ENCODE data around the gene TAAR1.

TAAR1 gene

GRCh38 chr6:132614554-132614953 lies 44.4 kb downstream of the TAAR1 start:
- Histone ChIP-seq H3K9ac (no peak overlapping the region), H2AFZ (ENCODE audit: low read depth) (no peak overlapping the region), H3K4me2 (no peak overlapping the region), H3K79me2 (ENCODE audit: insufficient read depth, low read depth) (no peaks in the 10 kb centered on the region), H3K4me3 (IDR thresholded peaks at IDR 0.05; ENCODE audit: insufficient read depth, low read depth, low read length) (no peak overlapping the region), H3K4me1 (ENCODE audit: low read depth, poor library complexity, severe bottlenecking) (no peaks in the 10 kb centered on the region), H4K20me1 (ENCODE audit: insufficient read depth) (no peaks in the 10 kb centered on the region), H3K27ac (no peak overlapping the region), H3K27me3 (ENCODE audit: insufficient read depth, low read depth) (no peaks in the 10 kb centered on the region), H3K36me3 (ENCODE audit: insufficient read depth) (no peaks in the 10 kb centered on the region)
- TF ChIP-seq, protein P1, sequence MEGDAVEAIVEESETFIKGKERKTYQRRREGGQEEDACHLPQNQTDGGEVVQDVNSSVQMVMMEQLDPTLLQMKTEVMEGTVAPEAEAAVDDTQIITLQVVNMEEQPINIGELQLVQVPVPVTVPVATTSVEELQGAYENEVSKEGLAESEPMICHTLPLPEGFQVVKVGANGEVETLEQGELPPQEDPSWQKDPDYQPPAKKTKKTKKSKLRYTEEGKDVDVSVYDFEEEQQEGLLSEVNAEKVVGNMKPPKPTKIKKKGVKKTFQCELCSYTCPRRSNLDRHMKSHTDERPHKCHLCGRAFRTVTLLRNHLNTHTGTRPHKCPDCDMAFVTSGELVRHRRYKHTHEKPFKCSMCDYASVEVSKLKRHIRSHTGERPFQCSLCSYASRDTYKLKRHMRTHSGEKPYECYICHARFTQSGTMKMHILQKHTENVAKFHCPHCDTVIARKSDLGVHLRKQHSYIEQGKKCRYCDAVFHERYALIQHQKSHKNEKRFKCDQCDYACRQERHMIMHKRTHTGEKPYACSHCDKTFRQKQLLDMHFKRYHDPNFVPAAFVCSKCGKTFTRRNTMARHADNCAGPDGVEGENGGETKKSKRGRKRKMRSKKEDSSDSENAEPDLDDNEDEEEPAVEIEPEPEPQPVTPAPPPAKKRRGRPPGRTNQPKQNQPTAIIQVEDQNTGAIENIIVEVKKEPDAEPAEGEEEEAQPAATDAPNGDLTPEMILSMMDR (conservative IDR thresholded peaks at IDR 0.05; ENCODE audit: low read depth, low read length), result no peak

GRCh38 chr6:132612449-132613108 lies 46.4 kb downstream of the TAAR1 start:
- TF ChIP-seq, protein P1 (conservative IDR thresholded peaks at IDR 0.05; ENCODE audit: low read depth, low read length), result no peak
- Histone ChIP-seq H3K27me3 (ENCODE audit: insufficient read depth, low read depth) (no peaks in the 10 kb centered on the region), H3K4me1 (ENCODE audit: low read depth, poor library complexity, severe bottlenecking) (no peaks in the 10 kb centered on the region), H3K4me3 (IDR thresholded peaks at IDR 0.05; ENCODE audit: insufficient read depth, low read depth, low read length) (no peak overlapping the region), H2AFZ (ENCODE audit: low read depth) (no peak overlapping the region), H3K36me3 (ENCODE audit: insufficient read depth) (no peaks in the 10 kb centered on the region), H3K27ac (no peak overlapping the region), H3K4me2 (no peak overlapping the region), H3K79me2 (ENCODE audit: insufficient read depth, low read depth) (no peaks in the 10 kb centered on the region), H3K9ac (no peak overlapping the region), H4K20me1 (ENCODE audit: insufficient read depth) (no peaks in the 10 kb centered on the region)

DNA sequence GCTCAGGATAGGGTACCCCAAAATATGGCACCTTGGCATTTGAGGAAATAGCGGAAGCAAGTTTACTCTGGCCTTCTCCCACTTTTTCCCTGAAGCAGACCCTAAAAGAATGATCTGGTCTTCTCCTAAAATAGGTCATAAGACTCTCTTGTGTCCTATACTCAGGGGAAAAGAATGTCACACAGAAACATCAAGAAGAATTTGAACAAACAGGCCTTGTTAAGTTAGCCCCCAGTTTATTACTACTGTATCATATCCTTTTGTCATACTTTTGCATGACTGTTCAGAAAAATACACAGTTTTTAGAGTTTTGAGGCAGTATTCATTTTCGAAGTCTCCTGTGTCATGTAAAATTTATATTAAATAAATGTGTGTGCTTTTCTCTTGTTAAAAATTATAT lies 47.4 kb downstream of the TAAR1 start:
- no peak overlapping the region for H2AFZ ChIP-seq (ENCODE audit: low read depth)
- H3K4me1 ChIP-seq (ENCODE audit: low read depth, poor library complexity, severe bottlenecking), result no peaks in the 10 kb centered on the region
- no peak overlapping the region for H3K9ac ChIP-seq
- H3K4me2 ChIP-seq, result no peak overlapping the region
- no peaks in the 10 kb centered on the region for H3K36me3 ChIP-seq (ENCODE audit: insufficient read depth)
- no peak overlapping the region for H3K4me3 ChIP-seq (IDR thresholded peaks at IDR 0.05; ENCODE audit: insufficient read depth, low read depth, low read length)
- H3K27ac ChIP-seq, result no peak overlapping the region
- no peaks in the 10 kb centered on the region for H4K20me1 ChIP-seq (ENCODE audit: insufficient read depth)
- TF ChIP-seq, protein P1 (conservative IDR thresholded peaks at IDR 0.05; ENCODE audit: low read depth, low read length), result no peak
- no peaks in the 10 kb centered on the region for H3K79me2 ChIP-seq (ENCODE audit: insufficient read depth, low read depth)
- H3K27me3 ChIP-seq (ENCODE audit: insufficient read depth, low read depth), result no peaks in the 10 kb centered on the region

DNA sequence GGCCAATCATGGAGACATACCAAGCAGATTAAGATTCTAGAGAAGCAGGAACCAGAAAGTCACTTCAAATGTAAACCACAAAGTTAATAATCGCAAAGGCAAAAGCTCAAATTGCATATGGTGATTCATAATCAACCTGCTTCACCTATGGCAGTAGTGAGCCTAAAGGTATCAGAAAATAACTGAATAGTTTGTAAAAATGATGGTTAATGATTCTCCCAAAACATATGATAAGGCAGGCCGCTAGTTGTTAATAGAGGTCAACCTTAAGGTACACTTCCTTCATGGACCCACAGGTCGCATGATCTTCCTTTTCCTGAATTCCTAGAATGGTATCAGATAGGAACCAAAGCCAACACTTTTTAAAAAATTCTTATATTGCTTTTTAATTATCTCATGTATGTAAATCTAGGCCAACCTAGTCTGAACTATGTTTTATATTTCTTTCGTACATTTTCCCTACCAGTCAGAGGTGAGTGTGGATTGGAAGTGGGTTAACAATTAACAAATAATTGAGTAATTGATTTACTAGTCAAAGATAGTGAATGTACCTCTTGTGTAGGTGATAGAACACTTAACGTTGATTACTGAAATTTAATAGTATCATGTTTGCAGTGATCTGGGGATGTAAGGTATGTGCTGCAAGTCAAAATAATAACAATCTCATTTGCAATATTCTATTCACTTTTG lies 51.3 kb downstream of the TAAR1 start:
- no peaks in the 10 kb centered on the region for H3K79me2 ChIP-seq (ENCODE audit: insufficient read depth, low read depth)
- no peak overlapping the region for H3K4me2 ChIP-seq

More for the DNA sequence above, 51.3 kb downstream of the TAAR1 start:
- Histone ChIP-seq H4K20me1 (ENCODE audit: insufficient read depth) (no peaks in the 10 kb centered on the region), H3K27me3 (ENCODE audit: insufficient read depth, low read depth) (no peaks in the 10 kb centered on the region), H3K9ac (no peak overlapping the region), H2AFZ (ENCODE audit: low read depth) (no peak overlapping the region), H3K36me3 (ENCODE audit: insufficient read depth) (no peaks in the 10 kb centered on the region), H3K27ac (no peak overlapping the region), H3K4me1 (ENCODE audit: low read depth, poor library complexity, severe bottlenecking) (no peaks in the 10 kb centered on the region), H3K4me3 (IDR thresholded peaks at IDR 0.05; ENCODE audit: insufficient read depth, low read depth, low read length) (no peak overlapping the region)
- TF ChIP-seq, protein P1 (conservative IDR thresholded peaks at IDR 0.05; ENCODE audit: low read depth, low read length), result no peak
